PC-9 (cell line): ENCODE data around the gene ALAS2. TPM values are rescaled to one million over a fixed set of nuclear protein-coding genes. Genes with fewer than 3 reads are reported as not detected.
"Not testable (repeated sequence)": the region's sequence is repeated elsewhere in the genome, so short reads cannot be mapped to it uniquely, and the experiment has no call there.

Source experiments
- BruUV-seq: library from RNA; stranded (reverse); fragments of 400-500 nt; replicated peaks from 2 replicates; lab custom pipeline; 2021; lab: Mats Ljungman, UMichigan
- CTCF ChIA-PET: fragments of 300-600 bp; sonication (Branson Sonifier 250); formaldehyde crosslinking; loops from one replicate; lab custom pipeline; 2022; ENCODE audit warnings: antibody characterized with exemption; lab: Charles Lee
- POLR2A ChIA-PET: fragments of 300-600 bp; sonication (Branson Sonifier 250); formaldehyde crosslinking; loops from one replicate; lab custom pipeline; 2022; ENCODE audit warnings: antibody characterized with exemption; ENCODE audit not compliant: unreplicated experiment; lab: Charles Lee
- DNase-seq, 2 experiments: peaks; one replicate each; pipeline versions ENCODE4 v3.0.0 to v3.0.0-alpha.2; 2015 to 2022; ENCODE audit warnings: mixed read lengths in 1 of 2
- H2AFZ ChIP-seq: fragments of 200-600 bp; sonication (generic); 2 replicates; pipeline ENCODE4 v1.8.1; 2017; ENCODE audit warnings: antibody characterized with exemption
- H3F3A ChIP-seq: fragments of 200-600 bp; sonication (generic); 2 replicates; pipeline ENCODE4 v1.8.1; 2017; ENCODE audit warnings: antibody characterized with exemption, mild to moderate bottlenecking, low read depth; ENCODE audit not compliant: insufficient read depth
- H3K27ac ChIP-seq: fragments of 200-600 bp; sonication (generic); 2 replicates; pipeline ENCODE4 v1.6.1; 2016; ENCODE audit warnings: mixed run types
- H3K27me3 ChIP-seq: fragments of 200-600 bp; sonication (generic); 2 replicates; pipeline ENCODE4 v1.6.1; 2016; ENCODE audit warnings: low read depth, mixed run types; ENCODE audit not compliant: insufficient read depth
- H3K36me3 ChIP-seq: fragments of 200-600 bp; sonication (generic); 2 replicates; pipeline ENCODE4 v1.6.1; 2016; ENCODE audit warnings: low read depth, mixed run types
- H3K4me1 ChIP-seq: fragments of 200-600 bp; sonication (generic); replicated peaks from 2 replicates; pipeline ENCODE4 v1.6.1; 2016; ENCODE audit warnings: mixed run types; ENCODE audit not compliant: insufficient read depth
- H3K4me2 ChIP-seq: fragments of 200-600 bp; sonication (generic); 2 replicates; pipeline ENCODE4 v1.6.1; 2017; ENCODE audit warnings: mixed run types
- H3K4me3 ChIP-seq: fragments of 200-600 bp; sonication (generic); 2 replicates; pipeline ENCODE4 v1.6.1; 2016; ENCODE audit warnings: mixed run types
- H3K79me2 ChIP-seq: fragments of 200-600 bp; sonication (generic); 2 replicates; pipeline ENCODE4 v1.6.1; 2017; ENCODE audit warnings: low read depth, mixed run types
- H3K9me2 ChIP-seq: fragments of 200-600 bp; sonication (generic); 2 replicates; pipeline ENCODE4 v1.8.1; 2017; ENCODE audit warnings: mild to moderate bottlenecking; ENCODE audit not compliant: insufficient read depth
- H3K9me3 ChIP-seq: fragments of 200-600 bp; sonication (generic); 2 replicates; pipeline ENCODE4 v1.8.1; 2016; ENCODE audit warnings: low read depth; ENCODE audit not compliant: insufficient read depth
- H4K20me1 ChIP-seq: fragments of 200-600 bp; sonication (generic); 2 replicates; pipeline ENCODE4 v1.8.1; 2017; ENCODE audit not compliant: insufficient read depth
- CTCF ChIP-seq: fragments of 200-600 bp; sonication (generic); conservative IDR thresholded peaks from 2 replicates; pipeline ENCODE4 v1.6.1; 2017; ENCODE audit warnings: mixed run types, antibody characterized with exemption, mild to moderate bottlenecking, moderate library complexity
- EZH2 ChIP-seq: fragments of 200-600 bp; sonication (generic); IDR thresholded peaks from 2 replicates; pipeline ENCODE4 v1.8.0; 2017; ENCODE audit warnings: antibody characterized with exemption, low read depth
- intact Hi-C: fragments of 100-400 bp; cut with micrococcal nuclease; formaldehyde crosslinking; loops from one replicate; pipeline ENCODE4 v1.10.0; 2022; ENCODE audit not compliant: unreplicated experiment
- total RNA-seq: library from RNA; stranded (reverse); gene quantifications from 2 replicates; pipeline ENCODE4 v1.2.3, GENCODE V29; 2021

Gene ALAS2
- total RNA-seq, 1 experiment from 2014 or later = not detected

GRCh38 chrX:55057675-55058249, 27.0 kb upstream of the ALAS2 start:
- intact Hi-C loops = loop anchor here (2.0 to 5.0 kb wide), 3 partner anchors 57 to 415 kb away; partner anchors contain the start of gene APEX2
- no peak overlapping the region for H3K4me2 ChIP-seq

GRCh38 chrX:55056820-55057674, 26.3 kb upstream of the ALAS2 start:
- no peaks in the 10 kb centered on the region for H3K9me2 ChIP-seq
- ChIA-PET CTCF (interaction anchor here (0.6 to 0.7 kb wide), 2 partner anchors 49 to 336 kb away, joined by 3 to 4 read pairs; no protein-coding TSS in a partner anchor), POLR2A (no interaction called here)
- no TSS peak for BruUV-seq
- H3K36me3 ChIP-seq = no peaks in the 10 kb centered on the region
- DNase-seq = no peak
- no peak for TF ChIP-seq EZH2
- TF ChIP-seq CTCF = no peak
- no peaks in the 10 kb centered on the region for H4K20me1 ChIP-seq
- no peak overlapping the region for H3K4me2 ChIP-seq
- H2AFZ ChIP-seq = no peak overlapping the region
- H3K4me1 ChIP-seq = no peaks in the 10 kb centered on the region
- H3F3A ChIP-seq = no peaks in the 10 kb centered on the region
- H3K79me2 ChIP-seq = no peaks in the 10 kb centered on the region
- H3K9me3 ChIP-seq = no peaks in the 10 kb centered on the region
- no peaks in the 10 kb centered on the region for H3K27me3 ChIP-seq
- H3K4me3 ChIP-seq = no peak overlapping the region
- intact Hi-C loops = loop anchor here (5.0 kb wide), 2 partner anchors 165 to 415 kb away; no protein-coding TSS in a partner anchor
- no peak overlapping the region for H3K27ac ChIP-seq

More at GRCh38 chrX:55057675-55058249, 27.0 kb upstream of the ALAS2 start:
- H3K9me2 ChIP-seq = no peaks in the 10 kb centered on the region
- no peak overlapping the region for H3K27ac ChIP-seq
- TF ChIP-seq EZH2 (no peak), CTCF (peak; percentile 87)
- CTCF ChIA-PET = interaction anchor here (0.6 to 0.7 kb wide), 2 partner anchors 49 to 336 kb away, joined by 3 to 4 read pairs; no protein-coding TSS in a partner anchor
- BruUV-seq = no TSS peak
- no peaks in the 10 kb centered on the region for H4K20me1 ChIP-seq
- peak in 1 of 2 experiments; percentile 12 for DNase-seq
- H2AFZ ChIP-seq = no peak overlapping the region
- no peaks in the 10 kb centered on the region for H3K36me3 ChIP-seq
- no peaks in the 10 kb centered on the region for H3K4me1 ChIP-seq
- H3K27me3 ChIP-seq = no peaks in the 10 kb centered on the region
- POLR2A ChIA-PET = no interaction called here
- H3K79me2 ChIP-seq = no peaks in the 10 kb centered on the region
- no peaks in the 10 kb centered on the region for H3K9me3 ChIP-seq
- no peaks in the 10 kb centered on the region for H3F3A ChIP-seq
- H3K4me3 ChIP-seq = no peak overlapping the region

- H3K27me3 ChIP-seq, H3K79me2 ChIP-seq, H3F3A ChIP-seq, H3K4me2 ChIP-seq, intact Hi-C loops, H2AFZ ChIP-seq, POLR2A ChIA-PET, DNase-seq, H3K36me3 ChIP-seq, H3K9me2 ChIP-seq, H3K4me1 ChIP-seq, BruUV-seq, H3K27ac ChIP-seq, H3K4me3 ChIP-seq, CTCF ChIA-PET, H4K20me1 ChIP-seq, H3K9me3 ChIP-seq: not testable (repeated sequence)
These were observed 19.8 kb upstream of the ALAS2 start for GRCh38 chrX:55050599-55050998.
